Cardiac septum (tissue), 1 donor: ENCODE data around the gene SERPINB6. TPM values are rescaled to one million over a fixed set of nuclear protein-coding genes. Genes with fewer than 3 reads are reported as not detected.
"Not testable (repeated sequence)": the region's sequence is repeated elsewhere in the genome, so short reads cannot be mapped to it uniquely, and the experiment has no call there.

ENCODE experiments used
- DNase-seq: peaks from one replicate; pipeline ENCODE4 v3.0.0-alpha.2; 2020; ENCODE audit warnings: low spot score
- intact Hi-C: fragments of 100-400 bp; cut with DNase I; formaldehyde crosslinking; loops from one replicate; pipeline ENCODE4 v1.14.0; 2022
- long read RNA-seq: library from polyadenylated mRNA; unstranded; transcript quantifications from one replicate; pipeline ENCODE4 v2.0.0, GENCODE V29; 2021
- total RNA-seq: library from RNA; stranded (reverse); fragmentation: NEBNext Ultra II Directional; extraction: Animal tissue kit (Norgen Biotek cat#: 25700); gene quantifications from one replicate; pipeline ENCODE4 v1.2.1, GENCODE V29; 2021
- donor health status: DM: no; HTN: no; CAD: no.

Gene SERPINB6
- 171 TPM for total RNA-seq
- long read RNA-seq, transcript SERPINB6-205 (7 exons, 1,315 nt), result major isoform, 119 of 278 reads
- long read RNA-seq, transcript SERPINB6-204 (7 exons, 1,370 nt), result minor isoform, 68 of 278 reads
- long read RNA-seq, transcript SERPINB6-206 (7 exons, 1,375 nt), result minor isoform, 11 of 278 reads
- long read RNA-seq, transcript SERPINB6-210 (7 exons, 1,638 nt), result minor isoform, 30 of 278 reads
- long read RNA-seq, partial matches to known transcripts, result 5 of 278 reads
- long read RNA-seq, other reads (novel, unspliced or antisense), result 34 of 278 reads

- peak; percentile 91 for DNase-seq
- intact Hi-C loops, result loop anchor here (1.0 to 2.0 kb wide), 2 partner anchors 17 to 19 kb away; no protein-coding TSS in a partner anchor
Measured at GRCh38 chr6:2971420-2972218, at the start of gene SERPINB6. Gene SERPINB6 (minus strand): TSS chr6:2971567. CDS start chr6:2959332, 12,235 bp downstream.

GRCh38 chr6:3019749-3020320 lies 48.5 kb upstream of the SERPINB6 start:
- no peak for DNase-seq
- intact Hi-C loops, result no loop called here

- no peak for DNase-seq
- intact Hi-C loops, result no loop called here
Measured at GRCh38 chr6:3019065-3019464, 47.7 kb upstream of the SERPINB6 start.

GRCh38 chr6:3017304-3017703 lies 45.9 kb upstream of the SERPINB6 start:
- intact Hi-C loops, result no loop called here
- DNase-seq, result no peak

- intact Hi-C loops, result no loop called here
- no peak for DNase-seq
Measured at GRCh38 chr6:3016473-3017280, 45.3 kb upstream of the SERPINB6 start.

DNA sequence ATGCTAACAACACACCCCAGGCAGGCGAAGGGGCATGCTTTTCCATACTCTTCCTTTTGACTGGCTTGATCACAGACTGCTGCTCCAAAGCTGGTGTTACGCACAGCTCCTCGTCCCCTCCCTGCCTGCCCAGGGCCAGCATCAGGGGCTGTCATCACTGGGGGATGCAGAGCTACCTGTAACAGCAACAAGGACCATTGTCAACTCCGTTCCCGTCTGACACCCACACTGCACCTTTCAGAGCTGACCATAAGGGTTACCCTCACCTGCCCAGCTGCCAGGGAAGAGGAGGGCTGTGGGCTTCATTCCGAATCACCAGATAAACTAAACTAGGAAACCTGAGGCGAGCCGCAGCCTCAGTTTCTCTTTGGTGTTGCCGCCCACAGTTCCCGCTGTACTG lies 43.8 kb upstream of the SERPINB6 start:
- intact Hi-C loops, result no loop called here
- no peak for DNase-seq

GRCh38 chr6:3014675-3015066 lies 43.3 kb upstream of the SERPINB6 start:
- intact Hi-C loops, result no loop called here
- DNase-seq, result no peak

DNA sequence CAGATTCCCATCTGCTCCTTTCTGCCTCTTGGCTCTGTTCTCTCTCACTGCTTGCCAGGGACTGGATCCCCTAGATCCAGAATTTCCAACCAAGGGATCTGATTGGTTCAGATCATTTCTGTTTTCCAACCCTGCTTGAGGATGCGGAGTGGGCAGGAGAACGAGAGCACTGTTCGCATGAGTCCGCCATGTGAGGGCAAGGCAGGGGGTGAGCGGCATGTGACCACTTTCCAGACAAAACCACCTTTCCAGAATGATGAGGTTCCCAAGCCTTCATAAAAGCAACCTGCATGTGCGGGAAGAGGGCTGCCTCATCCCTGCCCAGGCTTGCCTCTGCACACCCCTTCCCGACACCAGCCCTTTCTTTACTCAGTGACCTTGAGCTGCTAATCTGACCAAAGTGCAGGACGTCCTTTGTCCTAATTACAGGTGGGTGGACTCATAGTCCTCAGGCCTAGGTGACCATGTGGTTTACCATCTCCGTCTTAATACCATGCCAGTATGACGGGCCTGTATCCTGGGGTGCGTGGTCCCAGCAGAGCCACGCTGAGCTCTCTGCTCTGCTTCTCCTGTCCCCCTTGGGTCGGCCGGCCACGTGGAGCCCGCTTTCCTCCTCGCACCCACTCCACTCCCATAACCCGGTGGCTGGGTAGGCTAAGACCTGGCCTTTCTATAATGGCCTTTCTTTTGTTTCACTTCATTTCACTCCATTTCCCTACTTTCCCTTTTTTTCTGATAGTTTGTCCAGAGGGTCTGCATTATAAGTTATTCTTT lies 42.7 kb upstream of the SERPINB6 start:
- no peak for DNase-seq
- intact Hi-C loops, result no loop called here

GRCh38 chr6:3013486-3013885 lies 42.1 kb upstream of the SERPINB6 start:
- DNase-seq, result peak; percentile 94
- intact Hi-C loops, result no loop called here

- no peak for DNase-seq
- intact Hi-C loops, result no loop called here
Measured at GRCh38 chr6:3011592-3011991, 40.2 kb upstream of the SERPINB6 start.

DNA sequence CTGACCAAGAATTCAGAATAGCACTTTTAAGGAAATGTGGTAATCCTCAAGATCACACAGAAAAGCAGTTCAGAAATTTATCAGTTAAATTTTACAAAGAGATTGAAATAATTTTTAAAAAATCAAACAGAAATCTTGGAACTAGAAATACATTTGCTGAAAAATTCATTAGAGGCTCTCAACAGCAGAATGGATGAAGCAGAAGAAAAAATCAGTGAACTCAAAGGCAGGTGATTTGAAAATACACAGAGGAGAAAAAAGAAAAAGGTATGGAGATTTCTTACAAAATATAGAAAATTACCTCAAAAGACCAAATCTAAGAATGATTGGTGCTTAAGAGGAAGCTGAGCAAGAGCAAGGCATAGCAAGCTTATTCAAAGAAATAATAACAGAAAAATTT lies 39.8 kb upstream of the SERPINB6 start:
- intact Hi-C loops, result no loop called here
- no peak for DNase-seq

DNA sequence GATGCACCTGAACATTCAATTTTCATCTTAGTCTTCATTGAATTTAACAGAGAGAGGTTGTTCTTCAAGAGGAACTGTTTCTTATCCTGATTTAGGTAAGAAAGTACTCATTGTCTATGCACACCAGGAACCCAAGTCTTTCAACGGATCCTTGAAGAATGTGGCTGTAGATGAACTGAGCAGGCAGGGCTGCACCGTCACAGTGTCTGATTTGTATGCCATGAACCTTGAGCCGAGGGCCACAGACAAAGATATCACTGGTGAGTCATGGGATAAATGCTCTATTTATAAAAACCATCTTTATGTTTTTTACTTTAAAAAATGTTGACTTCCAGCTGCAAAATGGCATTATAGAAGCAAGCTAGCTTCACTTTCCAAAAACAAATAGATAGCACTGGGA lies 38.6 kb upstream of the SERPINB6 start:
- intact Hi-C loops, result no loop called here
- DNase-seq, result no peak

GRCh38 chr6:3008712-3009265 lies 37.4 kb upstream of the SERPINB6 start:
- peak; percentile 7 for DNase-seq
- intact Hi-C loops, result not testable (repeated sequence)

- intact Hi-C loops, result no loop called here
- DNase-seq, result peak; percentile 51
Measured at GRCh38 chr6:3007571-3007970, 36.2 kb upstream of the SERPINB6 start.

- intact Hi-C loops, result no loop called here
- no peak for DNase-seq
Measured at GRCh38 chr6:3006476-3006875, 35.1 kb upstream of the SERPINB6 start.

GRCh38 chr6:3005874-3006273 lies 34.5 kb upstream of the SERPINB6 start:
- DNase-seq, result no peak

GRCh38 chr6:3005077-3005476 lies 33.7 kb upstream of the SERPINB6 start:
- peak; percentile 41 for DNase-seq
- intact Hi-C loops, result no loop called here

More at GRCh38 chr6:3005874-3006273, 34.5 kb upstream of the SERPINB6 start:
- intact Hi-C loops, result no loop called here

DNA sequence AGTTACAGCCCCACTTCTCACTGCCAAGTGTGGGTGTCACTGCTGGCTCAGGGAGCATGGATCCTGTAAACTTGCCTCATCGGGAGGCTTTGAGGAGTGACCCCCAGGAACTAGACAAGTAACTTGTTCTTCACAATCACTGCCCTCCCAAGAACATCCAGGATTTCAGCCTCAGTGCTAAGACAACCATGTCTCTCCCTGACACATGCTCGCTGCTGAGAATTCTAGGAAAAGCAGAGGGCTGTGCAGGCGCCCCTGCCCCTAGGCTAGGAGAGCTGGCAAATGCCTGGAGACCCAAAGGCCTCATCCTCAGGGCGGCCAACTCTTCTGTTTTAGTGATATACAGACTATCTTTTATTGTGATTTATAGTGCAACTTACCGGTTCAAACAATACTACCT lies 31.9 kb upstream of the SERPINB6 start:
- intact Hi-C loops, result not testable (repeated sequence)

GRCh38 chr6:3001773-3002293 lies 30.5 kb upstream of the SERPINB6 start:
- intact Hi-C loops, result no loop called here
- DNase-seq, result peak; percentile 76

More for the DNA sequence above, 31.9 kb upstream of the SERPINB6 start:
- not testable (repeated sequence) for DNase-seq
